Measurements from ENCODE around the gene MSMB.

- TF ChIP-seq CTCF (IDR thresholded peaks at IDR 0.05; ENCODE audit: low read length), result no peak
- no peak for TF ChIP-seq EZH2 (optimal IDR thresholded peaks at IDR 0.05; ENCODE audit: low read depth, low read length)
- TF ChIP-seq EZH2phosphoT487 (IDR thresholded peaks at IDR 0.05; ENCODE audit: low read length), result no peak
These were observed 27.5 kb downstream of the MSMB start for GRCh38 chr10:46018453-46019176.
